Measurements from ENCODE around the gene IRAK2. TPM values are rescaled to one million over a fixed set of nuclear protein-coding genes. Genes with fewer than 3 reads are reported as not detected.
A peak's percentile ranks its signal among the peaks of the same experiment; 100 is the strongest.
"Not testable (repeated sequence)": the region's sequence is repeated elsewhere in the genome, so short reads cannot be mapped to it uniquely, and the experiment has no call there.

Gene IRAK2
- total RNA-seq, 2 donors from 2014 or later, result 0.26 to 0.40 TPM

- no peak overlapping the region for H3K27ac ChIP-seq (ENCODE audit: low read depth, low read length)
- H3K4me1 ChIP-seq (ENCODE audit: control insufficient read depth, insufficient read depth, low read length), result no peaks in the 10 kb centered on the region
- Mint-ChIP-seq H3K27me3 (ENCODE audit: insufficient read depth) (peaks cover under 1% of the 10 kb centered on the region), H3K27ac (no peak overlapping the region), H3K4me1 (no peaks in the 10 kb centered on the region), H3K4me3 (no peak overlapping the region), H3K9me3 (no peaks in the 10 kb centered on the region), H3K36me3 (ENCODE audit: low read depth) (peaks cover 22% of the 10 kb centered on the region)
- WGBS, 2 experiments (ENCODE audit: insufficient coverage in 1 of 2, insufficient read length in 1 of 2), result 91 to 100% methylated on average over 2 to 4 of the region's 4 CpGs
- peaks cover 10% of the 10 kb centered on the region for H3K36me3 ChIP-seq (ENCODE audit: control insufficient read depth, insufficient read depth, low read length)
- no peak for DNase-seq
- no peak overlapping the region for H3K4me3 ChIP-seq (ENCODE audit: low read length)
- no peak for TF ChIP-seq CTCF (conservative IDR thresholded peaks at IDR 0.05)
- H3K9me3 ChIP-seq (ENCODE audit: control insufficient read depth, low read length), result no peaks in the 10 kb centered on the region
- no peaks in the 10 kb centered on the region for H3K27me3 ChIP-seq (ENCODE audit: control insufficient read depth, insufficient read depth, low read length, poor library complexity, severe bottlenecking)
- no peak overlapping the region for H3K9ac ChIP-seq (ENCODE audit: extremely low read depth, low read length, poor library complexity, severe bottlenecking)
Measured at GRCh38 chr3:10157031-10157430, 7.7 kb upstream of the IRAK2 start.

- H3K27me3 Mint-ChIP-seq (ENCODE audit: insufficient read depth); H3K4me1 ChIP-seq (ENCODE audit: control insufficient read depth, insufficient read depth, low read length); H3K4me1 Mint-ChIP-seq; H3K9ac ChIP-seq (ENCODE audit: extremely low read depth, low read length, poor library complexity, severe bottlenecking); H3K36me3 Mint-ChIP-seq (ENCODE audit: low read depth); H3K27ac ChIP-seq (ENCODE audit: low read depth, low read length); H3K27ac Mint-ChIP-seq; H3K27me3 ChIP-seq (ENCODE audit: control insufficient read depth, insufficient read depth, low read length, poor library complexity, severe bottlenecking); H3K9me3 Mint-ChIP-seq; DNase-seq; H3K9me3 ChIP-seq (ENCODE audit: control insufficient read depth, low read length); H3K36me3 ChIP-seq (ENCODE audit: control insufficient read depth, insufficient read depth, low read length); H3K4me3 Mint-ChIP-seq; H3K4me3 ChIP-seq (ENCODE audit: low read length): not testable (repeated sequence)
- 94% methylated on average over 4 to 6 of the region's 6 CpGs for WGBS, 2 experiments (ENCODE audit: insufficient coverage in 1 of 2, insufficient read length in 1 of 2)
Measured at GRCh38 chr3:10158555-10158954, 6.2 kb upstream of the IRAK2 start.

- TF ChIP-seq CTCF (conservative IDR thresholded peaks at IDR 0.05), result no peak
- WGBS, 2 experiments (ENCODE audit: insufficient coverage in 1 of 2, insufficient read length in 1 of 2), result 89% methylated on average over 1 of the region's 1 CpG; no CpG with 5 or more reads in 1 of the 2 experiments
- H3K9me3 Mint-ChIP-seq, result no peaks in the 10 kb centered on the region
Measured at GRCh38 chr3:10160346-10160745, 4.4 kb upstream of the IRAK2 start.

GRCh38 chr3:10160925-10161324 is 3.8 kb upstream of the IRAK2 start:
- DNase-seq, result no peak
- Mint-ChIP-seq H3K27me3 (ENCODE audit: insufficient read depth) (peaks cover 5% of the 10 kb centered on the region), H3K9me3 (no peaks in the 10 kb centered on the region), H3K27ac (no peak overlapping the region), H3K4me3 (no peak overlapping the region), H3K36me3 (ENCODE audit: low read depth) (no peaks in the 10 kb centered on the region), H3K4me1 (no peaks in the 10 kb centered on the region)
- Histone ChIP-seq H3K9me3 (ENCODE audit: control insufficient read depth, low read length) (no peaks in the 10 kb centered on the region), H3K36me3 (ENCODE audit: control insufficient read depth, insufficient read depth, low read length) (no peaks in the 10 kb centered on the region), H3K4me1 (ENCODE audit: control insufficient read depth, insufficient read depth, low read length) (no peaks in the 10 kb centered on the region), H3K27me3 (ENCODE audit: control insufficient read depth, insufficient read depth, low read length, poor library complexity, severe bottlenecking) (no peaks in the 10 kb centered on the region), H3K27ac (ENCODE audit: low read depth, low read length) (no peak overlapping the region), H3K4me3 (ENCODE audit: low read length) (no peak overlapping the region), H3K9ac (ENCODE audit: extremely low read depth, low read length, poor library complexity, severe bottlenecking) (no peak overlapping the region)
- peak; percentile 32 for TF ChIP-seq CTCF (conservative IDR thresholded peaks at IDR 0.05)
- 80 to 86% methylated on average over 1 to 6 of the region's 6 CpGs for WGBS, 2 experiments (ENCODE audit: insufficient coverage in 1 of 2, insufficient read length in 1 of 2)

More at GRCh38 chr3:10160346-10160745, 4.4 kb upstream of the IRAK2 start:
- Histone ChIP-seq H3K27me3 (ENCODE audit: control insufficient read depth, insufficient read depth, low read length, poor library complexity, severe bottlenecking) (no peaks in the 10 kb centered on the region), H3K4me1 (ENCODE audit: control insufficient read depth, insufficient read depth, low read length) (no peaks in the 10 kb centered on the region), H3K9ac (ENCODE audit: extremely low read depth, low read length, poor library complexity, severe bottlenecking) (no peak overlapping the region), H3K9me3 (ENCODE audit: control insufficient read depth, low read length) (no peaks in the 10 kb centered on the region), H3K27ac (ENCODE audit: low read depth, low read length) (no peak overlapping the region), H3K36me3 (ENCODE audit: control insufficient read depth, insufficient read depth, low read length) (no peaks in the 10 kb centered on the region), H3K4me3 (ENCODE audit: low read length) (no peak overlapping the region)
- Mint-ChIP-seq H3K4me3 (no peak overlapping the region), H3K27ac (no peak overlapping the region), H3K4me1 (no peaks in the 10 kb centered on the region), H3K36me3 (ENCODE audit: low read depth) (no peaks in the 10 kb centered on the region), H3K27me3 (ENCODE audit: insufficient read depth) (peaks cover 2% of the 10 kb centered on the region)
- no peak for DNase-seq

Measured in endodermal cell (in vitro differentiated cells).